PC-3 (cell line): ENCODE results near the gene RSPRY1. TPM values are rescaled to one million over a fixed set of nuclear protein-coding genes. Genes with fewer than 3 reads are reported as not detected.

Experiments used
- ATAC-seq: fragments of 200-7000 bp; cut with Tn5 transposase; 2 replicates; pipeline ENCODE4 v1.9.1; 2020; ENCODE audit warnings: mild to moderate bottlenecking, moderate library complexity
- BruUV-seq: library from RNA; stranded (reverse); fragments of 400-500 nt; replicated peaks from 2 replicates; lab custom pipeline; 2021; lab: Mats Ljungman, UMichigan
- CTCF ChIA-PET: fragments of 300-600 bp; sonication (Branson Sonifier 250); formaldehyde crosslinking; loops from one replicate; lab custom pipeline; 2022; ENCODE audit warnings: antibody characterized with exemption; lab: Charles Lee
- POLR2A ChIA-PET: fragments of 300-600 bp; sonication (Branson Sonifier 250); formaldehyde crosslinking; loops from one replicate; lab custom pipeline; 2022; ENCODE audit warnings: antibody characterized with exemption; ENCODE audit not compliant: unreplicated experiment; lab: Charles Lee
- DNase-seq: peaks from one replicate; pipeline ENCODE4 v3.0.0-alpha.2; 2015
- H2AFZ ChIP-seq: fragments of 300-600 bp; sonication (generic); 2 replicates; pipeline ENCODE4 v1.6.0; 2016; ENCODE audit warnings: antibody characterized with exemption, low read length
- H3F3A ChIP-seq: fragments of 300-600 bp; sonication (generic); one replicate; pipeline ENCODE4 v1.6.0; 2017; ENCODE audit warnings: antibody characterized with exemption, low read length, control low read depth, mild to moderate bottlenecking; ENCODE audit not compliant: unreplicated experiment
- H3K27ac ChIP-seq: fragments of 300-600 bp; sonication (generic); 2 replicates; pipeline ENCODE4 v1.5.1; 2016; ENCODE audit warnings: mild to moderate bottlenecking, low read length
- H3K27me3 ChIP-seq: fragments of 300-600 bp; sonication (generic); 2 replicates; pipeline ENCODE4 v1.6.1; 2016; ENCODE audit warnings: low read length, mixed read lengths
- H3K36me3 ChIP-seq: fragments of 300-600 bp; sonication (generic); 2 replicates; pipeline ENCODE4 v1.6.1; 2016; ENCODE audit warnings: low read depth, mixed run types, low read length, mixed read lengths
- H3K4me1 ChIP-seq: fragments of 300-600 bp; sonication (generic); 2 replicates; pipeline ENCODE4 v1.5.1; 2016; ENCODE audit warnings: low read length; ENCODE audit not compliant: insufficient read depth
- H3K4me2 ChIP-seq: fragments of 300-600 bp; sonication (generic); 2 replicates; pipeline ENCODE4 v1.6.0; 2016; ENCODE audit warnings: low read length
- H3K4me3 ChIP-seq: fragments of 300-600 bp; sonication (generic); 2 replicates; pipeline ENCODE4 v1.5.1; 2016; ENCODE audit warnings: mild to moderate bottlenecking, low read length, mixed read lengths
- H3K79me2 ChIP-seq: fragments of 300-600 bp; sonication (generic); 2 replicates; pipeline ENCODE4 v1.6.1; 2017; ENCODE audit warnings: low read length, mixed read lengths
- H3K9ac ChIP-seq: fragments of 300-600 bp; sonication (generic); 2 replicates; pipeline ENCODE4 v1.6.0; 2016; ENCODE audit warnings: mild to moderate bottlenecking, low read length
- H3K9me2 ChIP-seq: fragments of 300-600 bp; sonication (generic); replicated peaks from 2 replicates; pipeline ENCODE4 v1.6.1; 2016; ENCODE audit warnings: mixed run types, low read length, mixed read lengths
- H3K9me3 ChIP-seq: fragments of 300-600 bp; sonication (generic); 2 replicates; pipeline ENCODE4 v1.6.1; 2016; ENCODE audit warnings: low read length, mixed read lengths
- H4K20me1 ChIP-seq: fragments of 300-600 bp; sonication (generic); 2 replicates; pipeline ENCODE4 v1.6.1; 2016; ENCODE audit warnings: low read length, mixed read lengths
- EZH2 ChIP-seq: fragments of 300-600 bp; sonication (generic); IDR thresholded peaks from one replicate; pipeline ENCODE4 v1.6.1; 2017; ENCODE audit warnings: antibody characterized with exemption, mild to moderate bottlenecking, low read length; ENCODE audit not compliant: unreplicated experiment
- EZH2phosphoT487 ChIP-seq: fragments of 300-600 bp; sonication (generic); IDR thresholded peaks from 2 replicates; pipeline ENCODE4 v1.6.1; 2018; ENCODE audit warnings: mild to moderate bottlenecking, antibody characterized with exemption, low read length, borderline replicate concordance
- intact Hi-C: fragments of 100-400 bp; cut with micrococcal nuclease; formaldehyde crosslinking; loops from 2 replicates; pipeline ENCODE4 v1.9.0; 2023
- total RNA-seq: library from RNA; depleted of rRNA; stranded (reverse); fragments of >200 nt; gene quantifications from 2 replicates; pipeline ENCODE4 v1.2.3, GENCODE V29; 2014
- TF ChIP-seq, protein P1 (sequence below): fragments of 300-600 bp; sonication (generic); conservative IDR thresholded peaks from 2 replicates; pipeline ENCODE4 v1.5.1; 2017; ENCODE audit warnings: antibody characterized with exemption, low read depth, mild to moderate bottlenecking, low read length

RSPRY1 gene
- total RNA-seq, 1 experiment from 2014 or later: 17.5 TPM

DNA sequence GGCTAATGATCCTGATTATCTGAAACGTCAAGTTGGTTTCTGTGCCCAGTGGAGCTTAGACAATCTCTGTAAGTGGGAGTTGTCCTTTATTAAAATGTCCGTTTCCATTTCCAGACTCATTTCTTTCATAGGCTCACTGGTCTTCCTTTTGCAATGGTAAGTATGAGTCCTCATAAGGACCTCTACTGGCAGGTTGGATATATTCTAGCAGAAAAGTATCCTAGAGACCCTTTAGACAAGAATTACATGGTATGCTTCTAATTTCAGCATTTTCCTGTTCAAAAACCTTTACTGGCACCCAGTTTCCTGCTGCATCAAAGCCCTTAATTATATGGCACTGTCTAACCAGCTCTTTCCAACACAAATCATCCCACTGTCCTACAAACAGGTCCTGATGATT, 30.8 kb downstream of the RSPRY1 start:
- Histone ChIP-seq H3K36me3 (peaks cover 79% of the 10 kb centered on the region), H3K9me3 (no peaks in the 10 kb centered on the region), H3K4me1 (no peaks in the 10 kb centered on the region), H3F3A (no peaks in the 10 kb centered on the region), H3K4me2 (no peak overlapping the region), H3K27me3 (no peaks in the 10 kb centered on the region), H3K79me2 (no peaks in the 10 kb centered on the region), H4K20me1 (no peaks in the 10 kb centered on the region), H2AFZ (no peak overlapping the region), H3K9ac (no peak overlapping the region), H3K27ac (no peak overlapping the region), H3K9me2 (no peaks in the 10 kb centered on the region), H3K4me3 (no peak overlapping the region)
- intact Hi-C loops: no loop called here
- ChIA-PET CTCF (no interaction called here), POLR2A (no interaction called here)
- TF ChIP-seq EZH2phosphoT487: no peak
- TF ChIP-seq EZH2: no peak
- TF ChIP-seq, protein P1, sequence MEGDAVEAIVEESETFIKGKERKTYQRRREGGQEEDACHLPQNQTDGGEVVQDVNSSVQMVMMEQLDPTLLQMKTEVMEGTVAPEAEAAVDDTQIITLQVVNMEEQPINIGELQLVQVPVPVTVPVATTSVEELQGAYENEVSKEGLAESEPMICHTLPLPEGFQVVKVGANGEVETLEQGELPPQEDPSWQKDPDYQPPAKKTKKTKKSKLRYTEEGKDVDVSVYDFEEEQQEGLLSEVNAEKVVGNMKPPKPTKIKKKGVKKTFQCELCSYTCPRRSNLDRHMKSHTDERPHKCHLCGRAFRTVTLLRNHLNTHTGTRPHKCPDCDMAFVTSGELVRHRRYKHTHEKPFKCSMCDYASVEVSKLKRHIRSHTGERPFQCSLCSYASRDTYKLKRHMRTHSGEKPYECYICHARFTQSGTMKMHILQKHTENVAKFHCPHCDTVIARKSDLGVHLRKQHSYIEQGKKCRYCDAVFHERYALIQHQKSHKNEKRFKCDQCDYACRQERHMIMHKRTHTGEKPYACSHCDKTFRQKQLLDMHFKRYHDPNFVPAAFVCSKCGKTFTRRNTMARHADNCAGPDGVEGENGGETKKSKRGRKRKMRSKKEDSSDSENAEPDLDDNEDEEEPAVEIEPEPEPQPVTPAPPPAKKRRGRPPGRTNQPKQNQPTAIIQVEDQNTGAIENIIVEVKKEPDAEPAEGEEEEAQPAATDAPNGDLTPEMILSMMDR: no peak
- ATAC-seq (no peak), DNase-seq (no peak)
- BruUV-seq: no TSS peak

DNA sequence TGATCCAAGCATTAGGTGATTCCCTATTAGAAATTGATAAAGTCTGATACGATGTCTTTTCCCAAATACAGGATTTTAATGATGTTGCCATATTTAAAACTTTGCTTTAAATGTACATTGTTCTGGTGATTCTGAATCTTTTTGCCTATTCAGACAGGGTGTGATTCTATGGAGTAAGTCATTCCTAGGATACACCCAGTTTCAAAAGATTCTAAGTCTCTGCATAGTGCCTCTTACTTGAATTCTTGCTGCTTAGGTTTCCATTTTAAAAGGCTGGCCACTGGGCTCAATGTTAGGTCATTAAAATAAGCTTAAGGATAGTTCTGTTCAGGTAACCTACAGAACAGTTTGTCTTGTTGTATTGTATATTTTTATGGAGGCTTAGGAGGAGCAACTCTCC, 36.9 kb downstream of the RSPRY1 start:
- TF ChIP-seq EZH2: no peak
- TF ChIP-seq, protein P1: no peak
- no peak for TF ChIP-seq EZH2phosphoT487
- H3K9me2 ChIP-seq: no peaks in the 10 kb centered on the region
- H3F3A ChIP-seq: no peaks in the 10 kb centered on the region
- H3K4me2 ChIP-seq: no peak overlapping the region
- BruUV-seq: no TSS peak
- DNase-seq: no peak
- ChIA-PET POLR2A (no interaction called here), CTCF (no interaction called here)
- no peak for ATAC-seq
- H3K79me2 ChIP-seq: no peaks in the 10 kb centered on the region
- no peak overlapping the region for H3K4me3 ChIP-seq
- H3K36me3 ChIP-seq: peaks cover 48% of the 10 kb centered on the region
- H3K9me3 ChIP-seq: no peaks in the 10 kb centered on the region
- H3K4me1 ChIP-seq: no peaks in the 10 kb centered on the region
- no peak overlapping the region for H3K27ac ChIP-seq
- H3K9ac ChIP-seq: no peak overlapping the region
- no peaks in the 10 kb centered on the region for H3K27me3 ChIP-seq
- intact Hi-C loops: no loop called here
- H4K20me1 ChIP-seq: no peaks in the 10 kb centered on the region
- H2AFZ ChIP-seq: no peak overlapping the region

DNA sequence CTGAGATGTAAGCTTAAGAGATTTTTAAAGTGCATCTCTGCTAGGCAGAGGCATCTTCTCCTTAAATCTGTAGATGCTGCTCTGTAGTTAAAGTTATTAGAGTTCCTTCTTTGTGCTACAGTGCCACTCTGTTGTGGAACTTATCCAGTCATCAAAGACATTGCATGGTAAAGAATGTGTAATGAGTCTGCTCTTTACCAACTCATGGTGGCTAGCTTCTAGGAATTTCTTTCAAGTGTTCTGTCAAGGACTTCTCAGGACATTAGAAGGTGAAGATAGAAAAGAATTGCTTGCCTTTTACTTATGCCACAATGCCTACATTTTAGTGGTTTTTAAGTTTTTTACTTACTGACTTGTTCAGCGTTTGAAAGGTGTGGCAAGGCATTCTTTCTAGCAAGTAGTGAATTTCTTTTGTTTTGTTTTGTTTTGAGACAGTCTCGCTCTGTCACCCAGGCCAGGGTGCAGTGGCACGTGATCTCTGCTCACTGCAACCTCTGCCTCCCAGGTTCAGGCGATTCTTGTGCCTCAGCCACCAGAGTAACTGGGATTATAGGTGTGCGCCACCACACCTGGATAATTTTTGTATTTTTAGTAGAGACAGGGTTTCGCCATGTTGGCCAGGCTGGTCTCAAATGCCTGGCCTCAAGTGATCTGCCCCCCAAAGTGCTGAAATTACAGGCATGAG, 38.7 kb downstream of the RSPRY1 start:
- ATAC-seq: no peak
- no peak overlapping the region for H3K4me2 ChIP-seq
- no peak overlapping the region for H3K4me3 ChIP-seq
- H4K20me1 ChIP-seq: no peaks in the 10 kb centered on the region
- H3K27ac ChIP-seq: no peak overlapping the region
- H3K27me3 ChIP-seq: no peaks in the 10 kb centered on the region
- ChIA-PET POLR2A (no interaction called here), CTCF (no interaction called here)
- H3K9me3 ChIP-seq: no peaks in the 10 kb centered on the region
- no TSS peak for BruUV-seq
- no peak for DNase-seq
- intact Hi-C loops: no loop called here
- no peak overlapping the region for H3K9ac ChIP-seq
- H3K9me2 ChIP-seq: no peaks in the 10 kb centered on the region
- no peak overlapping the region for H2AFZ ChIP-seq
- TF ChIP-seq EZH2: no peak
- TF ChIP-seq, protein P1: no peak
- TF ChIP-seq EZH2phosphoT487: no peak
- H3K4me1 ChIP-seq: no peaks in the 10 kb centered on the region
- no peaks in the 10 kb centered on the region for H3F3A ChIP-seq
- no peaks in the 10 kb centered on the region for H3K79me2 ChIP-seq
- peaks cover 43% of the 10 kb centered on the region for H3K36me3 ChIP-seq
